Measurements from ENCODE around the gene WFDC10B. TPM values are rescaled to one million over a fixed set of nuclear protein-coding genes. Genes with fewer than 3 reads are reported as not detected.

Gene WFDC10B
- not detected for total RNA-seq

GRCh38 chr20:45704969-45705637, at the start of gene WFDC10B:
TSS of gene WFDC10B (minus strand) at chr20:45705019. CDS start at chr20:45685992, 19,027 bp downstream.
- Histone ChIP-seq H3K4me3 (no peak within 1 kb of the TSS), H3K36me3 (no peaks in the 10 kb centered on the region), H3K27ac (no peak within 1 kb of the TSS), H3K9me3 (no peaks in the 10 kb centered on the region), H3K4me1 (no peaks in the 10 kb centered on the region), H3K27me3 (no peaks in the 10 kb centered on the region)
- DNase-seq (ENCODE audit: low spot score in 2 of 2), result no peak
- TF ChIP-seq POLR2AphosphoS5 (IDR thresholded peaks at IDR 0.05), result no peak
- TF ChIP-seq POLR2A (IDR thresholded peaks at IDR 0.05), result no peak
- TF ChIP-seq, protein P1, sequence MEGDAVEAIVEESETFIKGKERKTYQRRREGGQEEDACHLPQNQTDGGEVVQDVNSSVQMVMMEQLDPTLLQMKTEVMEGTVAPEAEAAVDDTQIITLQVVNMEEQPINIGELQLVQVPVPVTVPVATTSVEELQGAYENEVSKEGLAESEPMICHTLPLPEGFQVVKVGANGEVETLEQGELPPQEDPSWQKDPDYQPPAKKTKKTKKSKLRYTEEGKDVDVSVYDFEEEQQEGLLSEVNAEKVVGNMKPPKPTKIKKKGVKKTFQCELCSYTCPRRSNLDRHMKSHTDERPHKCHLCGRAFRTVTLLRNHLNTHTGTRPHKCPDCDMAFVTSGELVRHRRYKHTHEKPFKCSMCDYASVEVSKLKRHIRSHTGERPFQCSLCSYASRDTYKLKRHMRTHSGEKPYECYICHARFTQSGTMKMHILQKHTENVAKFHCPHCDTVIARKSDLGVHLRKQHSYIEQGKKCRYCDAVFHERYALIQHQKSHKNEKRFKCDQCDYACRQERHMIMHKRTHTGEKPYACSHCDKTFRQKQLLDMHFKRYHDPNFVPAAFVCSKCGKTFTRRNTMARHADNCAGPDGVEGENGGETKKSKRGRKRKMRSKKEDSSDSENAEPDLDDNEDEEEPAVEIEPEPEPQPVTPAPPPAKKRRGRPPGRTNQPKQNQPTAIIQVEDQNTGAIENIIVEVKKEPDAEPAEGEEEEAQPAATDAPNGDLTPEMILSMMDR (IDR thresholded peaks at IDR 0.05), result no peak
- intact Hi-C loops (cut with DNase I; ENCODE audit: low total_unique reads), result no loop called here

- Histone ChIP-seq H3K4me3 (no peak overlapping the region), H3K36me3 (no peaks in the 10 kb centered on the region), H3K9me3 (no peaks in the 10 kb centered on the region), H3K27me3 (no peaks in the 10 kb centered on the region), H3K27ac (no peak overlapping the region), H3K4me1 (no peaks in the 10 kb centered on the region)
- intact Hi-C loops (cut with DNase I; ENCODE audit: low total_unique reads), result no loop called here
- TF ChIP-seq, protein P1 (IDR thresholded peaks at IDR 0.05), result no peak
- no peak for TF ChIP-seq POLR2A (IDR thresholded peaks at IDR 0.05)
- no peak for TF ChIP-seq POLR2AphosphoS5 (IDR thresholded peaks at IDR 0.05)
- no peak for DNase-seq (ENCODE audit: low spot score in 2 of 2)
These were observed 47.9 kb upstream of the WFDC10B start for GRCh38 chr20:45752746-45753145.

GRCh38 chr20:45751721-45752120, 46.9 kb upstream of the WFDC10B start:
- Histone ChIP-seq H3K36me3 (no peaks in the 10 kb centered on the region), H3K27me3 (no peaks in the 10 kb centered on the region), H3K4me1 (no peaks in the 10 kb centered on the region), H3K9me3 (no peaks in the 10 kb centered on the region), H3K27ac (no peak overlapping the region), H3K4me3 (no peak overlapping the region)
- no peak for DNase-seq (ENCODE audit: low spot score in 2 of 2)
- TF ChIP-seq, protein P1 (IDR thresholded peaks at IDR 0.05), result no peak
- TF ChIP-seq POLR2A (IDR thresholded peaks at IDR 0.05), result no peak
- no peak for TF ChIP-seq POLR2AphosphoS5 (IDR thresholded peaks at IDR 0.05)
- intact Hi-C loops (cut with DNase I; ENCODE audit: low total_unique reads), result no loop called here

DNA sequence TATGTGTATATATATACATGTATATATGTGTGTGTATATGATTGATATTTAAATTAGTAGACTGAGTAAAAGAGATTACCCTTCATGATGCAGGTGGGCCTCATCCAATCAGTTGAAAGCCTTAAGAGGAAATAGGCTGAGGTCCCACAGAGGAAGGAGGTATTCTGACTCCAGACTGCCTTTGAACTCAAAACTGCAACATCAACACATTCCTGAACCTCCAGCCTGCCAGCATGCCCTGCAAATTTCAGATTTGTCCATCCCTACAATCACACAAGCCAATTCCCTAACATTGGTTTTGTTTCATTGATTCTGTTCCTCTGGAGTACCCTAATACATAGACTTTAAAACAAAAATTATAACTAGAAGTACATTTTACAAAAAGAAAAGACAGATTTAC, 40.2 kb upstream of the WFDC10B start:
- H3K36me3 ChIP-seq, result no peaks in the 10 kb centered on the region
- TF ChIP-seq POLR2A (IDR thresholded peaks at IDR 0.05) (no peak), POLR2AphosphoS5 (IDR thresholded peaks at IDR 0.05) (no peak)
- TF ChIP-seq, protein P1 (IDR thresholded peaks at IDR 0.05), result no peak
- H3K27me3 ChIP-seq, result no peaks in the 10 kb centered on the region
- H3K4me1 ChIP-seq, result no peaks in the 10 kb centered on the region
- DNase-seq (ENCODE audit: low spot score in 2 of 2), result no peak
- intact Hi-C loops (cut with DNase I; ENCODE audit: low total_unique reads), result no loop called here
- no peak overlapping the region for H3K27ac ChIP-seq
- no peak overlapping the region for H3K4me3 ChIP-seq
- no peaks in the 10 kb centered on the region for H3K9me3 ChIP-seq

DNA sequence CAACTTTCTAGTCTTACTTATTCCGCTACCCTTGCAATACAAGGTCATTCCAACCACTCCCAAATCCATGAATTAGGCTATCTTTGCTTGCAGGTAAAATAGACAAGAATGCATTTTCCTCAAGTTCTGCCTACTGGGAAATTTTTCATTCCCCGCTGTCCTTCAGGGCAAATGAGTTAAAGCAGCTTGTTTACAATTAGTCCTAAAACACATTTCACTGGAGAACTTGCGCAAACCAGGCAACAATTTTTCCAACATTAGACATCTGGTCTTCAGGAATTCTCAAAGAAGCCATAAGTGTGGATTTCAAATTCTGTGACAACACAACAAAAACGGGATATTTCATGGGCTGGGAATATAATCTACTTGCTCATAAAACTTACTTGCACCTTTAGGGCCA, 37.8 kb upstream of the WFDC10B start:
- DNase-seq (ENCODE audit: low spot score in 2 of 2), result no peak
- Histone ChIP-seq H3K4me3 (no peak overlapping the region), H3K27ac (no peak overlapping the region), H3K36me3 (no peaks in the 10 kb centered on the region), H3K9me3 (no peaks in the 10 kb centered on the region), H3K27me3 (no peaks in the 10 kb centered on the region), H3K4me1 (no peaks in the 10 kb centered on the region)
- intact Hi-C loops (cut with DNase I; ENCODE audit: low total_unique reads), result no loop called here
- TF ChIP-seq, protein P1 (IDR thresholded peaks at IDR 0.05), result no peak
- TF ChIP-seq POLR2A (IDR thresholded peaks at IDR 0.05) (no peak), POLR2AphosphoS5 (IDR thresholded peaks at IDR 0.05) (no peak)
